Omental fat pad (tissue), 4 donors: ENCODE results near the gene TTLL9. TPM values are rescaled to one million over a fixed set of nuclear protein-coding genes. Genes with fewer than 3 reads are reported as not detected.

Experiments used
- ATAC-seq: fragments of 150-250 bp; one replicate; pipeline ENCODE4 v1.9.1; 2016; ENCODE audit warnings: mild to moderate bottlenecking, moderate library complexity; ENCODE audit not compliant: low FRiP score
- DNase-seq: peaks from one replicate; pipeline ENCODE4 v3.0.0-alpha.2; 2019; ENCODE audit warnings: low spot score
- small RNA-seq: library from RNA; depleted of rRNA; stranded (forward); fragments of <200 nt; gene quantifications from one replicate; pipeline ENCODE3, GENCODE V24; 2016
- total RNA-seq, 4 donors: library from RNA; depleted of rRNA; stranded (reverse); fragments of >200 nt; gene quantifications; one replicate each; pipeline ENCODE4 v1.1.0, GENCODE V29; 2016
- TF ChIP-seq, protein P1 (sequence below), 3 donors: fragments of 450-650 bp; IDR thresholded peaks; one replicate each; pipeline ENCODE4 v1.5.1; 2016 to 2017; ENCODE audit warnings: antibody characterized with exemption in 3 of 3, mild to moderate bottlenecking in 3 of 3, moderate library complexity in 2 of 3

TTLL9 gene
- total RNA-seq, 4 donors from 2014 or later = 0.24 to 1.4 (median 0.28) TPM

DNA sequence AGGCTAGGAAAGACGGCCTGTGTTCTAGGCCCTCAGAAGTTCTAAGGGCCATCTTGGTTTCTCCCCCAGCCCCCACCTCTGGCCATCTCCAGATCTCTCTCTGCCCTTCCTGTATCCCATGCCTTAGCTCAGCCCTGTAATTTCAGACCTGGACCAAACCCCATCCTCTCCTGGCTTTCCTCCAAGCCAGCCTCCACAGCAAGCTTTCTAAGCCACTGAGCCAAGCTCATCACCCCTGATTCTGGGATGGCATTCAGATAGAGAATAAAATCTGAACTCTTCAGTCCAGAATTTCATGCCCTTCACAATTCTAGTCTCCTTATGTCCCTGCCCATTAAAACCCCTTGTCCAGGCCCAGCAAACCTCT is 120.9 kb downstream of the TTLL9 start:
- DNase-seq = no peak
- TF ChIP-seq, protein P1, sequence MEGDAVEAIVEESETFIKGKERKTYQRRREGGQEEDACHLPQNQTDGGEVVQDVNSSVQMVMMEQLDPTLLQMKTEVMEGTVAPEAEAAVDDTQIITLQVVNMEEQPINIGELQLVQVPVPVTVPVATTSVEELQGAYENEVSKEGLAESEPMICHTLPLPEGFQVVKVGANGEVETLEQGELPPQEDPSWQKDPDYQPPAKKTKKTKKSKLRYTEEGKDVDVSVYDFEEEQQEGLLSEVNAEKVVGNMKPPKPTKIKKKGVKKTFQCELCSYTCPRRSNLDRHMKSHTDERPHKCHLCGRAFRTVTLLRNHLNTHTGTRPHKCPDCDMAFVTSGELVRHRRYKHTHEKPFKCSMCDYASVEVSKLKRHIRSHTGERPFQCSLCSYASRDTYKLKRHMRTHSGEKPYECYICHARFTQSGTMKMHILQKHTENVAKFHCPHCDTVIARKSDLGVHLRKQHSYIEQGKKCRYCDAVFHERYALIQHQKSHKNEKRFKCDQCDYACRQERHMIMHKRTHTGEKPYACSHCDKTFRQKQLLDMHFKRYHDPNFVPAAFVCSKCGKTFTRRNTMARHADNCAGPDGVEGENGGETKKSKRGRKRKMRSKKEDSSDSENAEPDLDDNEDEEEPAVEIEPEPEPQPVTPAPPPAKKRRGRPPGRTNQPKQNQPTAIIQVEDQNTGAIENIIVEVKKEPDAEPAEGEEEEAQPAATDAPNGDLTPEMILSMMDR (IDR thresholded peaks at IDR 0.05) = no peak
- no peak for ATAC-seq

DNA sequence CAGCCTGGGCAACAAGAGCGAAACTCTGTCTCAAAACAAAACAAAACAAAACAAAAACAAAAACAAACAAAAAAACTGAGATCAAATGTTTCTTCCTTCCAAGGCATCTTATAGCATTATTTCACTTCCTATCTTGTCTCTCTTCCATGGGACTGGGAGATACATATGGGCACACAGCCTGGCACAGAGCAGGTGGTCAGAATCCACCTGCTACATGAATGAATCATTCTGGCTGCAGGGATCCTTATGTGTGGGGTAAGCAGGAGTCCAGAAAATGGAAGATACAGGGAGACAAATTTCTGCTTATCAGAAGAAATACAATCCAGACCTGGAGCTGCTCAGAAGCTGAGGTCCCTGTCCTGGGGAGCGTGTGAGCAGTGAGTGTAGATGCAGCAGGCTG is 121.7 kb downstream of the TTLL9 start:
- no peak for DNase-seq
- TF ChIP-seq, protein P1 (IDR thresholded peaks at IDR 0.05) = no peak
- no peak for ATAC-seq

Small RNA genes within 50 kb of the gene (small RNA-seq; reads per million reads assigned to genes)
- gene RNU1-94P = not detected

Other genes with a start within 250 kb of the TTLL9 start
- gene COX4I2, start 232.7 kb upstream of the TTLL9 start, total RNA-seq = 10 to 100 TPM in 1 of 4 donors, 1 to 10 TPM in 2, not detected in 1; 1.0 to 17.0 (median 1.8) TPM
- 100 to 1,000 TPM in 2 of 4 donors, 10 to 100 TPM in 2; 65.0 to 140 (median 112) TPM for gene BCL2L1, start 147.8 kb upstream of the TTLL9 start, total RNA-seq
- gene TPX2, start 131.3 kb upstream of the TTLL9 start, total RNA-seq = 1 to 10 TPM in 2 of 4 donors, under 1 TPM in 2; 0.82 to 4.8 (median 0.97) TPM
- gene MYLK2, start 51.3 kb upstream of the TTLL9 start, total RNA-seq = under 1 TPM in 1 of 4 donors, not detected in 3; 0.12 TPM
- gene FOXS1, start 25.0 kb upstream of the TTLL9 start, total RNA-seq = 1 to 10 TPM in 1 of 4 donors, under 1 TPM in 2, not detected in 1; 0.48 to 1.3 (median 0.63) TPM
- 1 to 10 TPM in 1 of 4 donors, under 1 TPM in 2, not detected in 1; 0.84 to 3.7 (median 0.96) TPM for gene DUSP15, start 107 bp upstream of the TTLL9 start, total RNA-seq
- gene PDRG1, start 81.4 kb downstream of the TTLL9 start, total RNA-seq = 1 to 10 TPM; 6.7 to 9.2 (median 7.4) TPM
- gene XKR7, start 97.5 kb downstream of the TTLL9 start, total RNA-seq = not detected
- 10 to 100 TPM in 1 of 4 donors, 1 to 10 TPM in 3; 2.4 to 41.6 (median 6.7) TPM for gene CCM2L, start 139.8 kb downstream of the TTLL9 start, total RNA-seq
- gene HCK, start 181.6 kb downstream of the TTLL9 start, total RNA-seq = 10 to 100 TPM; 22.4 to 68.6 (median 39.2) TPM
- 10 to 100 TPM; 23.3 to 32.3 (median 31.5) TPM for gene TM9SF4, start 239.1 kb downstream of the TTLL9 start, total RNA-seq